ENCODE data around the gene KIR3DL3.

GRCh38 chr19:54677217-54677616 is 47.0 kb upstream of the KIR3DL3 start:
- TF ChIP-seq POLR2AphosphoS5 (IDR thresholded peaks at IDR 0.05; ENCODE audit: low read depth): no peak
- TF ChIP-seq CTCF (conservative IDR thresholded peaks at IDR 0.05; ENCODE audit: low read depth in 2 of 2): no peak
- no peak for TF ChIP-seq EZH2 (IDR thresholded peaks at IDR 0.05; ENCODE audit: low read depth, unreplicated experiment)
- no peak for TF ChIP-seq REST (IDR thresholded peaks at IDR 0.05; ENCODE audit: unreplicated experiment)
- TF ChIP-seq EZH2phosphoT487 (IDR thresholded peaks at IDR 0.05; ENCODE audit: unreplicated experiment): no peak

All from GM23338 (cell line).